Stimulated activated CD4-positive, alpha-beta T cell treated with anti-CD3 and anti-CD28 coated beads, Interleukin-4, amount 100 ng/mL, for 1 hour (primary cell): ENCODE measurements around the gene GNG3.
"Not testable (repeated sequence)": the region's sequence is repeated elsewhere in the genome, so short reads cannot be mapped to it uniquely, and the experiment has no call there.

Source experiments
- DNase-seq: peaks from one replicate; pipeline ENCODE4 v3.0.0-alpha.2; 2020

Gene GNG3

DNA sequence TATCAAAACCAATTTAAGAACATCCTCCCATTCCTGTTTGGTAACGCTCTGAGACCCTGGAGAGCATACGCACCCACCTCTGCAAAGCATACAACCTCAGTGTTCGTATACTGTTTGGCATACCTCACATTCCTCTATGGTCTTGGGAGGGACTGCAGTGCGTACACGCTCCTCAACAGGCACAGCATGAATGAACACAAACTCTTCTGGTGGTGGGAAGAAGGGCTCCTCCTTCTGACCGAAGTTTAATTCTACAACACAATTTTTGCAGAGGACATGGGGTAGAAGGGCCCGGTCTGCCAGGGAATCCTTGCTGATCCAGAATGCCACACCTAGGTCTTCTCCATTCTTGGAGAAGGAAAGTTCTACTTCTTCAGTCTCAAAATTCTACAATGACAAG, 14.5 kb downstream of the GNG3 start:
- DNase-seq: no peak

DNA sequence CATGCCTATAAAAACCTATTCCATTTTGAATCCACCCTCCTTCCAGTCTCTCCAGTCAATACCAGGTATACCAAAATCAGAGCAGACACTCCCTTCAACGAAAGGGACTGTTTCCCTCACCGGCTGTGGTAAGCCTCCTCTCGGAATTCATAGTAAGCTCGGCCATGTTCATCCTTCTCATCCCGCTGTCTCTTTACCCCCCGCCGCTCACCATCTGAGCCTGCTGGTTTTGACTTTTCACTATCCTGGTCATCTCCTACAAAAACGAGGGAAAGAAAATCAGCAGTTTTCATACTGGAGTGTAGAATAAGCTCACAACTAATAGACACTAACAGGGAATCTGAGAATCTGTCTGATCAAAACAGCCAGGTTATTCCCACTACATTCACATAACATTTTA, 16.7 kb downstream of the GNG3 start:
- DNase-seq: no peak

DNA sequence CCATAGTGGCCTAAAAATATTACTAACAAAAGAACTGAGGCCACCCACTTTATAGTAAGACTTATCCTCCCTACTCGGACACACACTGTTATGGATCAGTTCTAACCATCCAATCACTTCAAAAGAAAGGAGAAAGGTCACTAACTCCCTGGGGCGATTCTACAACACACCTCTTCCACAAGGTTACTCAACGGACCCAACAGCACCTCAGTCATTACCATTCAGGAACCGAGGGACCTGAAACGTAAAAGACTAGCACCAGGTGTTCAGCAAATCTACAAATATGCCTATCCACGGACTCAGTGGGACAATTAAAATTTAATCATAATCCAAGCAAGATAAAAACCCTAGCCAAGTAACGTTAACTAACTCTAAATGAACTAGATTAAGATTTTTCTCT, 18.2 kb downstream of the GNG3 start:
- no peak for DNase-seq

DNA sequence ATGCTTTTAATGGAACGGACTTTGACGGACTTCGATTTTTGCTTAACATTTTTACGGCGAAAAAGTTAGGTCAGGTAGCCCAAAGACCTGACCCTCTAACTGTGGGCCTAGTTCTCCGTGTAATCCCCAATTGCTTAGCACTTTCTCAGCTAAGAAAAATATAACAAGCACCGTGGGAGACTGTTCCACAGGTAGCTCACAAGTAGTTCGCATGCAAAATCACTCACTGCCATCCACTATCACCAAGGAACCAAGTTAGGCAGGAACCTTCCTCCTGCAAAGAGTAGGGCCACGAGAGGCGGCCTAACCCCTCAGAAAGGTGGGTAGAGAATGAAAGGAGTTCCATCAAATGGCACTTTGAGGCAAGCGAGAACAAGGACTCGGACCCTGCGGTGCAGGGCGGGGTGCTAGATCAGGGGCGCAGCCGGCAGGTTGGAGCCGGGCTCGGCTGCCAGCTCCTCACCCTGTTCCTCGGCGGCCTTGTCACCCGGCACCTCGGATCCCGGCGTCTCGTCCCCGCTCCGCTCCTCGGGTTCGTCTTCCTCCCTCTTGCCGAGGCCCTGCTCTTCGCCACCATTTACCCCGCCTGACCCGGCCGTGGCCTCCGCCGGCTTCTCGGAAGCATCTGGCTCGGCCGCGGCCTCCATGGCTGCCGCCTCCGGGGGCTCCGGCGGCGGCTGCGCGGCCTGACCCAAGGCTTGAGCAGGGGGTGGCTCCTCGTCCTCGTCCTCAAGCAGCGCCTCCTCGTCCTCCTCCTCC, 18.9 kb downstream of the GNG3 start:
- DNase-seq: peak; percentile 36

DNA sequence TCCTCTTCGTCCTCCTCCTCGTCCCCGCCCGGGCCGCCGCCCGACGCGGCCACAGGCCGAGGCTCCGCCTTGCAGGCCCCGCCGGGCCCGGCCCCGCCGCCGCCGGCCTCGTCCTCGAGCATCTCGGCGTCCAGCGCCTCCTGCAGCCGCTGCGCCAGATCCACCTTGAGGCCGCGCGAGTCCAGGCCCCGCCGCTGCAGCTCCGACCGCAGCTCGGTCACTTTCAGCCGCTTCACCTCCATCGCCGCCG, 19.4 kb downstream of the GNG3 start:
- no peak for DNase-seq

DNA sequence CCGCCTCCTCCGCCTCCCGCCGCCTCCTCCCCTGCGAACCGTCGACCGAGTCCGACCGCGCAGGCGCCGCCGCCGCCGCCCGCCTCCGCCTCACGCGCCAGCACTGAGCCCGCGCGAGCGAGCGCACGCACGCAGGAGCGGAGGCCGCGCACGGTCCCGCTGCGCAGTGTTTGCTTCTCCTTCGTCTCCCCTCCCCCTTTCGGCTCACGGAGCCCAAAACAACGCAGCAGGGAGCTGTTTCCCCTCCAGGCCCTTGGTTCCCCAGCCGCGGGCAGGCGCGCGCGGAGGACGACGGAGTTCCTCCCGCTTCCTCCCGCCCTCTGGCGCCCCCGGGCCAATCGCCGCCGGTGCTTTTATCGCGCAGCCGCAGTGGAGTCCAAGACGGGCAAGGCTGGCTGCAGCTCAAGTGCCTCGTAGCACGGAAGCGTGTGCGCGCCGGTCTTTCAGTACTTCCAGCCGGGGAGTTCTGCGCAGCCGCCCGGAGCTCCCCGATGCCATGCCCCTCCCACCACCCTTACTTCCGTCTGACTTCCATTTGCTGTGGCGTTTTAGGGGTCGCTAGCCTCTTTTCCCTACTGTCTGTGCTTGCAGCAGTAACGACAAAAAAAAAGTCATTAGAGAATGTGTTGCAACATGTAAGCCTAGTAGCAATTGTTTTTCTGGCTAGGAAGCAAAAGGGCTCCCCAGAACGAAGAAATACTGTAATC, 19.8 kb downstream of the GNG3 start, which contains the start of gene HNRNPUL2:
Gene HNRNPUL2, minus strand, starts transcription at position 293 of the 707 bp plus-strand sequence. CDS start 301 bp downstream, outside the sequence.
- peak; percentile 98 for DNase-seq

DNA sequence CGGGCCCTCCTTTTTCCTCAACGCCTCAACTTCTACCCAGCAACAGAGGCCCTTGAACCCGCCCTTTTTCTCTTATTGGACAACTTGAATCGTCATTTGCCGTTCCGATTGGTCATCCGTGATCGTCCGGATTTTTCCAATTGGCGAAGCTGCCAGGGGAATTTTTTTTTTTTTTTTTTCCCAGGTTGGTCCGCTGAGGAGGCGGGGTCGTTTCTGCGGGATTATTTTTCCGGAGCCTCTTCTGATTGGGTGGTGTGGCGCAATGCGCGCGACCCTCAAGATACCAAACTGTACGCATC, 20.3 kb downstream of the GNG3 start:
- DNase-seq: peak; percentile 68

DNA sequence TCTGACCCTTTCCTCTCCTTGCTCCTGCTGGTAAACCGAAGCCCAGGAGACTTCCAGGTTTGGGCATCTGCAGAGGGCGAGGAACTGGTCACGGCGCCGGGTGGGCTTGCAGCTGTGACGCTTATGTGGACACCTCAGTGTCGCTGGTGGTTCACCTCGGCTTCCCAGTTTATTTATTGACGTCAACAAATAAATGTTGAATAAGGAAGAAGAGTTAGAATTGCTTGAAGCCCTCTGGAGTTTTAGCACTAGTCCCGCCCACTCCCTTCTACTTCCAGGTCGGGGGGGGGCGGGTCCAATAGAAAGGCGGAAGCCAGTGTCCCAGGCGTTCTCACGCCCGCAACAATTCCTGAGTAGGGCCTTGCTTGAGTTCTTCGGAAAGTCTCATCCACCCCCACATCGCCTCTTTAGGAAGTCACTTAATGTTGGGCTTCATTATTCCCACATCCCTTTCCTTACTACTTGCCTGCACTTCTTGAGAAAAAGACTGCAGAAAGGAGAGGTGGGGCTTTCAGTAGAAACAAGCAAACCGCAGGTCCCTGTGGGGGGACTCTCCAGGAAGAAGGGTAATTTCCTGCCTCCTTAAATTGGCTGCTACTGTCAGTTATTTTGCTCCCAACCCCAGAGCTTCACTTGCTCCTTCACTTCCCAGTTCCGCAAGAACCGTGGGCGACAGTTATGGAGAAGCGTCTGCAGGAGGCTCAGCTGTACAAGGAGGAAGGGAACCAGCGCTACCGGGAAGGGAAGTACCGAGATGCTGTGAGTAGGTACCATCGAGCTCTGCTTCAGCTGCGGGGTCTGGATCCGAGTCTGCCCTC, 20.9 kb downstream of the GNG3 start, which contains the start of gene TTC9C:
Gene TTC9C, plus strand, starts transcription at position 316 of the 818 bp plus-strand sequence. Its CDS starts 363 bp downstream, at position 679.
- peak; percentile 82 for DNase-seq

DNA sequence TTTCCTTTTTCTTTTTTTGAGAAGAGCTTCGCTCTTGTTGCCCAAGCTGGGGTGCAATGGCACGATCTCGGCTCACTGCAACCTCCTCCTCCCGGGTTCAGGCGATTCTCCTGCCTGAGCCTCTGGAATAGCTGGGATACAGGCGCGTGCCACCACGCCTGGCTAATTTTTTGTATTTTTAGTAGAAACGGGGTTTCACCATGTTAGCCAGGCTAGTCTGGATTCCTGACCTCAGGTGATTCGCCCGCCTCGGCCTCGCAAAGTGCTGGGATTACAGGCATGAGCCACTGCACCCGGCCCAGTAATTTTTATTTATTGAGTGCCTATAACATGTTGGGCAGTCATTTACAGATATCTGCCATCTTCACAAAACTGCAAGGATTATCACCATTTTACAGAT, 22.6 kb downstream of the GNG3 start:
- not testable (repeated sequence) for DNase-seq

DNA sequence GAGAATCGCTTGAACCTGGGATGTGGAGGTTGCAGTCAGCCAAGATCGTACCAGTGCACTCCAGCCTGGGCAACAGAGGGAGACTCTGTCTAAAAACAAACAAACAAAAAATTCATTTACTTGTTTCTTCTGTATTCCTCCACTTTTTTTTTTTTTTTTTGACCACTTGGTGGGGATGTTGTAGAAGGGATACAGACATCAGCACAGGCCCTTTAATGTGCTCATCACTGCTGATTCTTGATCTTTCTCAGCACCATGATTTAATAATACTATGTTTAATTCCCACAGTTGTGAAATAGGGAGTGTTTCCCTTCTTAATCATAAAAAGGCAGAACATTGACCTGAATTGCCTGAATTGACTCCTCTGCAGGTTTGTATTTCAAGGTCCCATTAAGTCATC, 25.4 kb downstream of the GNG3 start:
- no peak for DNase-seq

DNA sequence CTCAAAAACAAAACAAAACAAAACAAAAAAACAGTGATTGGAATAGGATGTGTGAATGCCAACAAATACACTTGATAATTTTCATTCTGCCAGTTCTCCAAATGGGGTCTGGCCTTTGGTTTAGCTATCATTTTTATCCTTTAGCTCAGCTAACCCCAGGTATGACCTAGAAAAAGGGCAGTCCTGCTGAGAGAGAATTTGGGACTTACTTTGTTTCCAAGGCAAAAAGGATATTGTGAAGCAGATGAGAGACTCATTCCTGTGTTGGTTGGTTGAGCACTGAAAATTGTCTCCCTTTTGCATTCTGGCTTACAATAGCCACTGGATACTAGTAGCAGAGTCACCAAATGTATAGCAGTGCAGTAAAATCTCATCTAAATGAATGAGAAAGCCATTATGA, 29.7 kb downstream of the GNG3 start:
- DNase-seq: no peak

DNA sequence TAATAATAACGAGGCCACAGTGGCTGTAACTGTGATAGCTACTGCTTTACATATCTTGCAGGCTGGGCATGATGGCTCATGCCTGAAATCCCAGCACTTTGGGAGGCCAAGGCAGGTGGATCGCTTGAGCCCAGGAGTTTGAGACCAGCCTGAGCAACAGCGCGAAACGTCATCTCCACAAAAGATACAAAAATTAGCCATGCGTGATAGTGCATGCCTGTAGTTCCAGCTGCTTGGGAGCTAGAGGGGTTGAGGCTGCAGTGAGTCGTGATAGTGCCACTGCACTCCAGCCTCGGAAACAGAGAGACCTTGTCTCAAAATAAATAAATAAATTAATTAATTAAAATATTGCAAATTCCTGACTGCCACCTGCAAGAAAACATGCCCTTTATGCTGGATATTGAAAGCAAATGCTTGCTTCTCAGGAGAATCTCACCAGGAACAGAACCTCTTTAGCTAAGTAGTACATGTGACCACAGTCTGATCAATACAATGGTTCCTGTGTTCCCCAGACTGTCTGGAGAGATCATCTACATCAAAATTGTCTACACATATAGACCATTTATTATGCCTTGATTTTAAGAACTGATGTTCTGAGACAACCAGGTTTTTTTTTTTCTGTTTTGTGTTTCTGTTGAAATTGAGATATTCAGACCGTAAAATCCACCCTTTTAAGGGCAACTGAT, 40.1 kb downstream of the GNG3 start:
- no peak for DNase-seq

DNA sequence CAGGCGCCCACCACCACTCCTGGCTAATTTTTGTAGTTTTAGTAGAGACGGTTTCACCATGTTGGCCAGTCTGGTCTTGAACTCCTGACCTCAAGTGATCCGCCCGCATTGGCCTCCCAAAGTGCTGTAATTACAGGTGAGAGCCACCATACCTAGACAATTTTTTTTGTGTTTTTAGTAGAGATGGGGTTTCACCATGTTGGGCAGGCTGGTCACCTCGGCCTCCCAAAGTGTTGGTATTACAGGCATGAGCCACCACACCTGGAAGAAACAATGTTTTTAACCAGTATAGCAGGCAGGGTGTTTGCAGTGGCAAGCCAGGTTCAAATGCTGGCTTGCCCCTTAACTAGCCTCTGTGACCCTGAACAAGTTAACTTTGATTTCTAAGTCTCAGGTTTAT, 42.5 kb downstream of the GNG3 start:
- DNase-seq: not testable (repeated sequence)

DNA sequence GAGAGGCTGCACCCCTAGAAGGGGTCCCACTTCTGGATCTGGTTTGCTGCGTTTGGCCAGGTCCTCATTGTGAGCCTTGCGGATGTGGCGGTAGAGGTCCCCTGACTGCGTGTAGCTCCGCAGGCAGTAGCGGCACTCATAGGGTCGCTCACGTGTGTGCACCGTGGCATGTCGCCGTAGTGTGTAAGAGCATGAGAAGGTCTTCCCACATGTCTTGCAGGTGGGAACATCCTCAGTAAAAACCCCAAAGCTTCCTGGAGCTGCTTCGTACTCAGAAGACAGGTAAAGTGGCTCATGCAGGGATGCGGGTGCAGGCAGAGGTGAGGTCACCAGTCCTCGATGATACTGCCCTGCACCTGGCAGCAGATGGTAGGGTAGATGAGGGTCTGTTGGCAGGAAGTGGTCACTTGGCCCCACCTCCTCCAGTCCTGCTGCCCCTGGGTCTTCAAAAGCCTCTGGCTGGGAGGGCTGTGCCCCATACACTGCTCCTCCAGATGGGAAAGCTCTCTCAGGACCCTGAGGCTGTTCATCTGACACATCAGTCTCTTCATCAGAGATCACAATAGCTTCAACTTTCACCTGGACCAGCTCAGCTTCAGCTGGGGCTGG, 44.8 kb downstream of the GNG3 start:
- DNase-seq: no peak

DNA sequence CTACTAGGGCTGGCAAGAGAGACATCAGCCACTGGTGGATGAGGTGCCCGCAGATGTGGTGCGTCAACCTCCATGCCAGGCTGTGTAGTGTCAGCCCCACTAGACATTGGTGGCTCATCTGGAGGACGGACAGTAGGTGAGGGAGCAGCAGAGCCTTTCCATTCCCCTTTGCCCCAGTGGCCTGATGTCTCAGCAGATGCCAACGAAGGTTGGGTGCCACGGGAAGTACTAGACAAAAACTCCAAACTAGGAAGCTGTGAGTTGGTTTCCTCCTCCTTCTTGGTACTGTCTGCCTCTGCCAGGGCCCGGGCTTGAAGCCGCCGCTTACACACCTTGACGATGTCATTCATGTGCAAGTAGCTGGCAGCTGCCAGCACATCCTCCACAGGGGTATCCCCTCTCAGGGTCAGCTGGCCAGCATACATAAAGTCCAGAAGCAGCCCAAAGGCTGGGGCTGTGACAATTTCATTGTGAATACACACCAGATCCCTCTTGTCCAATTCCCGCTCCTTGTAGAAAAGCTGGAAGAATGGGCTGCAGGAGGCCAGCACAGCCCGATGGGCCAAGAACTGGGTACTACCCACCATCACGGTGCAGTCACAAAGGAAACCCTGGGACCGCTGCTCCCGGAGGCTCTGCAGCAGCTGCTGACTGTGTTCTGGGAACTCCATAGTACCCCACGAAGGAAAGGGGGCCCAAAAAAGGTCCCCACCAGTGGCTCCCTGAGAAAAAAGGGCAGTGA, 45.7 kb downstream of the GNG3 start:
- no peak for DNase-seq

DNA sequence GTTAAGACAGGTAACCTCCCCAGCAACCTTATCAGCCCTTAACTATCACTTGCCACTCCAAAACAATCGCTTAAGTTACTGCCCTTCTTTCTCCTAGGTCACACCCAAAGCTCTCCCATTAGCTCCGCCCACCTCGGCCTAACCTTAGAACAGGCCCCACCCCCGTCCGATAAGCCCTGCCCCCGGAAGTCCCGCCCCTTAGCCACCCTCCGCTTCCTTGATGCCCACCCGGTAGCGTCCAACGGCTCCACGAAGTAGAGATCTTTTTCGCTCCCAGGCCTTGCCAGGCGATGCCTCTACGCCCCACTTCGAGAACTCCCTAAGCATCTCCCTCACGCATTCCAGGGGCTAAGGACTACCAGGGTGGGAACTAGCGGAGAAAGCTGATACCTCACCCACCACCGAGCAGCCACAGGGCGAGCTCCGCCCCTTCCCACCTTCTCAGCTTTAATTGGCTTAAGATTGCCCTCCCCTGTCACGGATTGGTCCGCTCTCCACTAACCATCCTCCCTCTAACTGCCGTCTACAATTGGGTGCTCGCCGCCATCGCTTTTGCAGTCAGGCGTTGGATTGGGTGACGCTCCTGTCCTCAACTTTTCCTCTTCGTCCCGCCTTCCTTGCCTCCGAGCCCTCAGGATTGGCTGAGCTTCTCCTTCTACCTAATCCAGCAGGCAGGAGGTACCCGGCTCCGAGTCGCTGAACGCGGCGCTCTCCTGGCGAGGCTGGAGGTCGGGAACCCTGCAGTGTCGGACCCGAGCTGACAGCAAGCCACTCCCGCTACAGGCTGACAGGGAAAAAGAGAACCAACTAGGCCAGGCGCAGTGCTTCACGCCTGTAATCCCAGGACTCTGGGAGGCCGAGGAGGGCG, 46.5 kb downstream of the GNG3 start, which contains the start of gene ZBTB3:
Gene ZBTB3, minus strand, starts transcription at position 425 of the 868 bp plus-strand sequence. CDS start 496 bp downstream, outside the sequence.
- DNase-seq: peak; percentile 94

DNA sequence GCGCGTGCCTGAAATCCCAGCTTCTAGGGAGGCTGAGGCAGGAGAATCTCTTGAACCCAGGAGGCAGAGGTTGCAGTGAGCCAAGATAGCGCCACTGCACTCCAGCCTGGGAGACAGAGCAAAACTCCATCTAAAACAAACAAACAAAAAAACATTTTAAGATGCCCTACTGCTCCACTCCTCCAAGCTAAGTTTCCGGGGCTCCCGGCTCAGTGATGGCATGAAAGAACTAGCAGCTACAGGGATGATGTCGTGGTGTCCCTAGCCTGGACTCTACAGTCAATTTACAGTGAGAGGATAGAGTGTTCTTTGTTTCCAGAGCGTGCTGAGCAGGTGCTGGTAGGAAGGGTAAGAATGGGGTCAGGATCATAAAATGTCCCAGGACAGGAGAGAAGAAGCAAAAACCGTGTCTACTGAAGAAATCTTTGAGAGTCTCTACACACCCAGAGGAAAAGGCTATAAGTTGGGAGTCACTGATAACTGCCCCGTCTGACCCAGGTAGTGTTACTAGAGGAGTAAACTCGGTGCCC, 47.7 kb downstream of the GNG3 start:
- no peak for DNase-seq

DNA sequence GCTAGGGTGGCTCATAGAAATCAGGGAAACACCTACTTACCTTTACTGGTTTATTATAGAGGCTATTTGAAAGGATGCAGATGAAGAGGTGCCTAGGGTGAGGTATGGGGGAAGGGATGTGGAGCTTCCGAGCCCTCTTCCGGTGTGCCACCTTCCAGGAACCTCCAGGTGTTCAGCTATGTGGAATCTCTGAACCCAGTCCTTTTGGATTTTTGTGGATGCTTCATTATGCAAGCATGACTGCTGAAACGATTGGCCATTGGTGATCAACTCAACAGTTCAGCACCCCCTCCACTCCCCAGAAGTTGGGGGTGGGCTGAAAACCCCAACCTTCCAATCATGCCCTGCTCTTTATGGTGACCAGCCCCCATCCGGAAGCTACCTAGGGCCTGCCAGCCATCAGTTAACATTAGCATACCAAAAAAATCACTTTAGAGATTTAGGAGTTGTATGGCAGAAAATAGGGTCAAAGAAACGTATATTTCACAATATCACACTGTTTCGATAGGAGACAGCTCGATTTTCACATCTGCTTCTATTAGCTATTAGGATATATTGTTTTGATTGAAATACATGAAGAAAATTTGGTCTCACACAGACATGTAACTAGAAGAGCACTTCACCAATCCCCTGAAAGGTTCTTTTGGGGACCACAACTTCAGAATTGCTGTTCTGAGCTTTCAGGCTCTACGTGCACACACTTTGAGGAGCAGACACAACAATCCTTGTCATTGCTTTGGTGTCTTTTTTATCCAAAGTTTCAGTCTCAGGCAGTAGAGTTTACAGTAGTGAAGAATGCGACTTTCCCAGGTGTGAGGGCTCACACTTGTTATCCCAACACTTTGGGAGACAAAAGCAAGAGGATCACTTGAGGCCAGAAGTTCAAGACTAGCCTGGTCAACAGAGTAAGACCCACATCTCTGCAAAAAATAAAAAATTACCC, 50.6 kb downstream of the GNG3 start:
- DNase-seq: no peak
